ENCODE data around the gene CDK5RAP2. TPM values are rescaled to one million over a fixed set of nuclear protein-coding genes. Genes with fewer than 3 reads are reported as not detected.

Gene CDK5RAP2
- total RNA-seq, 2 experiments from 2014 or later, result 51.8 to 57.9 TPM

DNA sequence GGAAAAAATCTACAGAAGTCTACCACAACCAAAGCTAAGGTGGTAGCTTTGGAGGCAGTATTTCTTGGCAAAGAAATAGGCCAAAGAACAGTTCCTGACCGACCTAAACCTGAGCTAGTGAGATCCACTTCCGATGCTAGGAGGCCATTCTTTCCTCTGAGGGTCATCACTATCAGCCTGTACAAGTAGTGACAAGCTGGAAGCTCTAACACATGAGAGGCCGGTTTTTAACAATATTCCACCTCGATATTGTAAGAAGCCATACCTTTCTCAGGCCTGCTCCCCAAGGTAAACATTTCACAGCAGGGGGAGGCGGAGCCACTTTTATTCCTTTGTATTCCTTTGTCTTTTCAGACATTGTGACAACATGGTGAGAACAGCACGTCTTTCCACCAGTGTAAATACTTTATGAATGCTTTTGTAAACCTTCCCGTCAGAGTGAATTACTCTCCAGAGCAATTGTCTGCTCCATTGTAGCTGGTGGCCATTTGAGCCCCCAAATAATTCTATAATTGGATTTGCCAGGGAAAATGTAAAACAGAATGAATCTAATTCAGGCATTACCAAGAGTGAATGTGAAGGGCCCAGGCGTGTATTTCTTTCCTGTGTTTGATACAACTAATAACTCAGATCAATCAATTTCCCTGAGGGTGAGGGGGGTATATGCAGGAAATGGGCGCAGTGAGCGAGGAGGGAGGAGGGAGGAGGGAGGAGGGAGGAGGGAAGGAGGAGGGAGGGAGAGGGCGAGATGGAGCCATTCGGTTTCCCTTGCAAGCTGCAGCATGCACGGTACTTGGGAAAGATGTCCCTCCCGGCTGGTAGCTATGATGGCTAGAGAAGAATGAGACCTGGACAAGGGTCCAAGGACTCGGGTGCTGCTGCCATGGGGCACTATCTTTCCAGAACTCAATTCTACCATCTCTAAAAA is 166.6 kb downstream of the CDK5RAP2 start:
- POLR2A ChIA-PET, result interaction anchor here (0.7 kb wide), 1 partner anchor 26 kb away, joined by 3 read pairs; no protein-coding TSS in a partner anchor
- CTCF ChIA-PET, result no interaction called here

DNA sequence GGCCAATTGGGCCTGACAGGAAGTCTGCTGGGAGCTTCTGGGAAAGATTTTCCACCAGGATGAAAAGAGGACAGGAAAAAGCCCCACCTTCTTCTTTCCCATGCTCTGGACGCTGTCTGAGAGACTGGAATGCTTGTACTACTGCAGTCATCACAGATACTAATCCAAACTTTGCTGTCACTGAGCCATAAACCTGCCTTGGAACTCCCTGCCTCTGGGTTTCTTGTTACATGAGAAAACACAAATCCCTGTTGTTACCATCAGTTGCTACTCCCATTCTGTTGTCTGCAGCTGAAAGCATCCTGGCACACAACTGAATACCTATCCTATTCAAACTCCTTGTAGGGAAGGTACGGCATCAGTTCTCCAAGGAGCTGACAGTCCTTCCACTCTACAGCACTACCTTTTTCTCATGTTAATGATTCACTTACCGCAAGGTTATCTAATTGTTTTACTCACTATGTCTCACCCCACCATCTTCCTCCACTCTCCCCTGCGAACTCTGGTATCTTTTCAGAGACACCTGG is 167.5 kb downstream of the CDK5RAP2 start:
- POLR2A ChIA-PET, result no interaction called here
- CTCF ChIA-PET, result no interaction called here

- ChIA-PET POLR2A (no interaction called here), CTCF (no interaction called here)
These were observed 168.0 kb downstream of the CDK5RAP2 start for GRCh38 chr9:120411862-120412424.

- CTCF ChIA-PET, result no interaction called here
- POLR2A ChIA-PET, result no interaction called here
These were observed 169.0 kb downstream of the CDK5RAP2 start for GRCh38 chr9:120410925-120411501.

DNA sequence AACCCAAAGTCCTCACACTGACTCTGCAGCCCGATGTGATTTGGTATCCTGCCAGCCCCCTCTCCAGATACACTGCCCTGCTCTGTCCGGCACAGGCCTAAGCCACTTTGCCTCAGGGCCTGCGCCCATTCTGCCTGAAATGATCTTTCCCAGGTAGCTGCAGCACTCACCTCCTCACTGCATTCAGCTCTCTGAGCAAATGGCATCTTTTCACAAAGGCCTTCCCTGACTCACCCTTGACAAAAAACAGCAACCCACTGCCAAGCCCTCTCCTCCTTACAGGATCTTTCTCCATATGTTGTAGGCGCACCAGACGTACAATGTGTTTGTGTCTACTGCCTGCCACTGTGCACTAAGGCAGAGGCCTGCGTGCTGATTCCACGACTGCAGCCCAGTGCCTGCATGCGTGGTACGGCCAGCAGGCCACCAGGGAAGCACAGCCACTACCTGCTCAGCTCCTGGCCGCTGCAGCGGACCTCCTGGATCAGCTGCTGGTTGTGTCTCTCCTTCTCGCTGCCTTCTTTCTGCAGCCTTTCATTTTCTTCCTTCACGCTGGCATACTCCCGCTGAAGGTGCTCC is 171.2 kb downstream of the CDK5RAP2 start:
- POLR2A ChIA-PET, result no interaction called here

GRCh38 chr9:120405860-120406259 is 174.1 kb downstream of the CDK5RAP2 start:
- ChIA-PET CTCF (no interaction called here), POLR2A (no interaction called here)

More for the DNA sequence above, 171.2 kb downstream of the CDK5RAP2 start:
- CTCF ChIA-PET, result no interaction called here

- POLR2A ChIA-PET, result no interaction called here
- CTCF ChIA-PET, result no interaction called here
These were observed 174.8 kb downstream of the CDK5RAP2 start for GRCh38 chr9:120405134-120405533.

DNA sequence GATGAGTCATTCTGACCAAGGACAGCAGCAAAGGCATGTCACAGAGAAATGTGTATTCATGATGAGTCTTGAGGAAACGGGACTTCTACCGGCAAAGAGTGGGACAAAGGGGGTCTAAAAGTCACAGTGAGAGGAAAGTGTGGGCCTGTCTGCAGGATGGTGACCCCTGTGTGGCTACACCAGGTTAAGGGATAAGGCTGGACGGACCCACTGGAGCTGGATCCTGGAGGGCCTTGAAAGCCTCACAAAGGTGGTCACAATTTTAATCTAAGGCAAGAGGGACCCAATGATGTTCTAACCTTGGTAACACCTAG is 176.5 kb downstream of the CDK5RAP2 start:
- ChIA-PET POLR2A (no interaction called here), CTCF (no interaction called here)

GRCh38 chr9:120402741-120403542 is 177.0 kb downstream of the CDK5RAP2 start:
- CTCF ChIA-PET, result no interaction called here

DNA sequence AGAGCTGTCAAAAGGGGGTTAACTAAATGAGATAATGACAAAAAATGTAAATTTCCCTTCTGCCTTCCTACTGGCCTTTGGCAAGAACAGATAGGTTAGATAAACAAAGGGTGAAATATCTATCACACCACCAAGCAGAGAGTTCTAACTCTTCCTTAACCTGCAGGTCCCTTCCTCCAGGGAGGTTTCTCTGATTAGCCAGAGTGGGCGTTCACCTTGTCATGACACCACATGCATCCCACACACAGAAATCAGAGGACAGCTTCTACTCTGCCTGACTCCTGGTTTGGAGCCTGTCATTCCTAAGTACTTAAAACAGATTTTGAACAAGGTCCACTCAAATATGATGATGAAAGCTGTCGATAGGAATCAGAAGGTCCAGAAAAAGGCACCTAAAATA is 180.0 kb downstream of the CDK5RAP2 start:
- POLR2A ChIA-PET, result no interaction called here

More at GRCh38 chr9:120402741-120403542, 177.0 kb downstream of the CDK5RAP2 start:
- POLR2A ChIA-PET, result no interaction called here

GRCh38 chr9:120398286-120398685 is 181.7 kb downstream of the CDK5RAP2 start:
- ChIA-PET CTCF (no interaction called here), POLR2A (no interaction called here)

More for the DNA sequence above, 180.0 kb downstream of the CDK5RAP2 start:
- CTCF ChIA-PET, result no interaction called here

GRCh38 chr9:120397453-120397852 is 182.5 kb downstream of the CDK5RAP2 start:
- ChIA-PET POLR2A (no interaction called here), CTCF (no interaction called here)

GRCh38 chr9:120396931-120397330 is 183.0 kb downstream of the CDK5RAP2 start:
- ChIA-PET CTCF (no interaction called here), POLR2A (no interaction called here)

DNA sequence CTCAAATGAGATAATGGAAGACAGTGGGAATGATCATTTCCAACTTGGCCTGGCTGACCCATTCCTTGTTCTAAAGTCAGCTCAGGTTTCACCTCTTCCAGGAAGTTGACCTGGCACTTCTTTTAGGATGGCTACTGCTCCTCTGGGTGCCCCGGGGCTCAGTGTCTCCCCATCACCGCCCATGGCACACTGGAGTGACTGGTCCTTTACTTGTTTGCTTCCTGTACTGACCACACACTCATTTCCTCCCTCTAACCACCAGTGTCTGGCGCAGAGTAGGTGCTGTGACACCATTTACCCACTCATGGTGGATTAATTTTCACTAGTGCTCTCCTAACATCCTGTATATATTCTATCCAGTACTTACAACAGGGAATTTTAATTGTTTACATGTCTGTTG is 183.5 kb downstream of the CDK5RAP2 start:
- POLR2A ChIA-PET, result no interaction called here

DNA sequence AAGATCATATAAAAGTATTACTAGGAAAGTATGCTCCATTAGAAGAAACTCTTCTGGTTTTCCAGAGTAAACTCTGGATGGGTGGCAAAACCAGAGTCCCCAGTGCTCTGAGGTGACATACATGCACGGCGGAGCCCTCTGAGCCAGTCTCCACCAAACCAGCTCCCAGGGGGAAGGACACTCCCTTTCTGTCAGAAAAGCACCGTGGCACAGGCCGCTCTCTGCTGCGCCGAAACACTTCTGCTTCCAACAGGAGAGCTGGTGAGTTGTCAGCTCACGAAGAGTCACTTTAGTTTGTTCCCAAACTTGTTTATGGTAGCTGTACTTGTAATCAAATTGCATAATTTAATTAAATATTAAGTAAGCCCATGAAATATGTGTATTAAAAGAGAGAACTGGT is 184.6 kb downstream of the CDK5RAP2 start:
- POLR2A ChIA-PET, result no interaction called here
- CTCF ChIA-PET, result interaction anchor here (1.1 kb wide), 1 partner anchor 8 kb away, joined by 3 read pairs; no protein-coding TSS in a partner anchor

More for the DNA sequence above, 183.5 kb downstream of the CDK5RAP2 start:
- CTCF ChIA-PET, result interaction anchor here (1.1 kb wide), 1 partner anchor 9 kb away, joined by 3 read pairs; no protein-coding TSS in a partner anchor

DNA sequence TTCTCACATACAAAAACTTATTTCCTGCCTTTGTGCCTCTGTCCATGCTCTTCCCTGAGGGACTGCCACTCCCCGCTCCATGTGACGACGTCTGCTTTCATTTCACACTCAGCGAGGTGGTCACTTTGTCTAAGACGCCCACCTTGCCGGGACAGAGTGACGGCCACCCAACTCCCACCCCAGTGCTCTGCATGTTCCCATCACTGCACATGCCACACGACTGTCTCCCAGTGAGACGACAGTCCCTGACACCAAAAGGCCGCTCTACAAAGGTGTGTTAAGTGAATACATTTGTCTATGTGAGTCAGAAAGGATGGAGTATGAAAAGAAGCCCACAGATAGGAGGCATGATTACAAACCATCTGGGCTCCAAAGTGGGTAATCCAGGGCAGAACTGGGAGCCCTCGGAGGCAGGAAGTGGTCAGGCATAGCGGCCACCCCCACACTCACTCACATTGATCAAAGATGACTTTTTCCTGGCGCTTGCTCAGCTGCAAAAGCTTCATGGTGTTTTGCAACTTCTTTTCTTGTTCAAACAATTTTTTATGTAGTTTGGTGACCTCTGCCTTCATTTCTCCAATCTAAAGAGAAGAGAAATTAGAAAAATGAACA is 185.8 kb downstream of the CDK5RAP2 start:
- ChIA-PET CTCF (no interaction called here), POLR2A (no interaction called here)

DNA sequence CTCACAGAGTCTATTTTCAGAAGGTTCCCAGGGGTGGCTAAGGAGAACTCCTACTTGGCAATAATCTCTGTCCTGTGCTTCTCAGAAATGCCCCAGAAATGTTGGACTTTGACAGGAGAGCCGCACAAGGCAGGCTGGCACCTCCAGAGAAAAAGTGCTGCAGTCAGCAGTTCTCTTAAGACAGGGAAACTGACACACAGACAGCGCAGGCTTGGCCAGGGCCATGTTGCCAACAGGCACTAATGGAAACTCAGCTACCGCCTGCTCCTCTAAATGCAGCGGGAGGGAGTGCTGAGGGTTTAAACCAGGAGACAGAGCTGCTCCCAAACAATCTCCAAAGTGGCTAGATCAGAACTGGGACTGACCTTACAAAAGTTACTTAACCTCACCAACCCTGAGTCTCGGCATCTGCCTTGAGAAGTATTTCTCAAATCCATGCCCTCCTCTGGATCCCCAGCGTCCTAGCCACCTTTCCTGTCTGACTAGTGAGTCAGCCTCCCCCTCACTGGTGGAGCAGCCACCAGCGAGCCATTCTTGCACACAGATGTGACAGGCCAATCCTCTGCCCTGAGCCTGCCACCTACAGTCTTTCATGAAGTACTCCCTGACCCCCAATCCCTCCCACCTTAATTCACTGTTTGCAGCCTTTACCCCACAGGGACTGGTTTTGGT is 186.4 kb downstream of the CDK5RAP2 start:
- POLR2A ChIA-PET, result no interaction called here
- CTCF ChIA-PET, result no interaction called here

- ChIA-PET CTCF (no interaction called here), POLR2A (no interaction called here)
These were observed 187.3 kb downstream of the CDK5RAP2 start for GRCh38 chr9:120392711-120393110.

- ChIA-PET CTCF (no interaction called here), POLR2A (no interaction called here)
These were observed 187.7 kb downstream of the CDK5RAP2 start for GRCh38 chr9:120392245-120392644.
